HepG2 (cell line): ENCODE results near the gene RBBP6. TPM values are rescaled to one million over a fixed set of nuclear protein-coding genes. Genes with fewer than 3 reads are reported as not detected.

Experiments
- CBFB ChIP-seq: sonication (generic); formaldehyde crosslinking; IDR thresholded peaks from 2 replicates; pipeline ENCODE4 v1.4.0; 2020; ENCODE audit warnings: missing genetic modification reagents
- CHD2 ChIP-seq: IDR thresholded peaks from 2 replicates; pipeline ENCODE4 v1.6.1; 2011; ENCODE audit warnings: low read depth, low read length, improper control_type of control experiment
- HNF4A ChIP-seq: sonication (generic); formaldehyde crosslinking; IDR thresholded peaks from 2 replicates; pipeline ENCODE4 v1.4.0; 2020; ENCODE audit warnings: missing genetic modification reagents
- MIER2 ChIP-seq: IDR thresholded peaks from 2 replicates; pipeline ENCODE4 v1.6.1; 2016; ENCODE audit warnings: missing biosample characterization, missing genetic modification reagents
- RAD21 ChIP-seq: fragments of 450-650 bp; formaldehyde crosslinking; IDR thresholded peaks from 2 replicates; pipeline ENCODE4 v1.5.0; 2020; ENCODE audit warnings: mild to moderate bottlenecking
- RFX3 ChIP-seq: IDR thresholded peaks from 2 replicates; pipeline ENCODE4 v1.6.1; 2016; ENCODE audit warnings: missing biosample characterization, missing genetic modification reagents
- SOX13 ChIP-seq, 3 experiments: fragments of 450-650 bp in 1 of 3; sonication (generic) in 1 of 3; formaldehyde crosslinking in 1 of 3; IDR thresholded peaks in 2 of 3; conservative IDR thresholded peaks in 1 of 3; 2 replicates each; pipeline versions ENCODE4 v1.5.0 to v1.6.1; 2016 to 2020; ENCODE audit warnings: antibody characterized with exemption in 1 of 3, mild to moderate bottlenecking in 1 of 3, missing compliant biosample characterization in 1 of 3, missing genetic modification reagents in 1 of 3, moderate library complexity in 1 of 3
- SRF ChIP-seq: IDR thresholded peaks from 2 replicates; pipeline ENCODE4 v1.6.1; 2011; ENCODE audit warnings: mild to moderate bottlenecking, low read depth, low read length, moderate library complexity
- SUZ12 ChIP-seq: fragments of 150-350 bp; IDR thresholded peaks from 2 replicates; pipeline ENCODE4 v1.6.1; 2014; ENCODE audit warnings: low read depth, low read length
- TARDBP ChIP-seq: sonication (generic); formaldehyde crosslinking; IDR thresholded peaks from 2 replicates; pipeline ENCODE4 v1.8.0; 2022; ENCODE audit warnings: mild to moderate bottlenecking, missing genetic modification reagents
- TFDP1 ChIP-seq: IDR thresholded peaks from 2 replicates; pipeline ENCODE4 v1.6.1; 2016; ENCODE audit warnings: missing compliant biosample characterization, missing genetic modification reagents, borderline replicate concordance
- THAP11 ChIP-seq: IDR thresholded peaks from 2 replicates; pipeline ENCODE4 v1.6.1; 2016; ENCODE audit warnings: missing biosample characterization, missing genetic modification reagents
- ZFP82 ChIP-seq: sonication (generic); formaldehyde crosslinking; IDR thresholded peaks from 2 replicates; pipeline ENCODE4 v1.5.1; 2020; ENCODE audit warnings: mild to moderate bottlenecking, missing genetic modification reagents, borderline replicate concordance
- ZFP90 ChIP-seq: sonication (generic); formaldehyde crosslinking; IDR thresholded peaks from 2 replicates; pipeline ENCODE4 v1.8.0; 2022; ENCODE audit warnings: missing genetic modification reagents, mild to moderate bottlenecking, inconsistent platforms, borderline replicate concordance
- ZNF274 ChIP-seq: sonication (generic); formaldehyde crosslinking; IDR thresholded peaks from 2 replicates; pipeline ENCODE4 v1.5.1; 2020; ENCODE audit warnings: mild to moderate bottlenecking, missing genetic modification reagents
- ZNF496 ChIP-seq: sonication (generic); formaldehyde crosslinking; IDR thresholded peaks from 2 replicates; pipeline ENCODE4 v1.8.1; 2023; ENCODE audit warnings: mild to moderate bottlenecking, moderate library complexity, missing genetic modification reagents; ENCODE audit not compliant: insufficient replicate concordance
- ZNF615 ChIP-seq: sonication (generic); formaldehyde crosslinking; IDR thresholded peaks from 2 replicates; pipeline ENCODE4 v1.5.0; 2020; ENCODE audit warnings: mild to moderate bottlenecking, missing genetic modification reagents, borderline replicate concordance
- polyA plus RNA-seq, 8 experiments: library from polyadenylated mRNA; depleted of rRNA in 3 of 8; stranded (reverse) in 7 of 8; unstranded in 1 of 8; fragments of >200 nt; fragmentation: Illumina TruSeq in 4 of 8; extraction: Trizol in 4 of 8; gene quantifications; 2 replicates each; pipeline versions ENCODE4 v1.2.1 to v1.2.3, GENCODE V29; 2011 to 2016; ENCODE audit warnings: low read depth in 4 of 8, missing spikeins in 1 of 8, mixed read lengths in 1 of 8; ENCODE audit not compliant: insufficient read depth in 1 of 8
- total RNA-seq, 5 experiments: library from RNA; depleted of rRNA; stranded (reverse); fragments of >200 nt; fragmentation: Illumina TruSeq; extraction: Trizol; gene quantifications; 2 replicates each; pipeline ENCODE4 v1.2.3, GENCODE V29; 2016; ENCODE audit warnings: low read depth in 1 of 5
- TF ChIP-seq, protein P1 (sequence below): sonication (generic); formaldehyde crosslinking; IDR thresholded peaks from 2 replicates; pipeline ENCODE4 v1.4.0; 2020; ENCODE audit warnings: missing genetic modification reagents, mild to moderate bottlenecking, borderline replicate concordance
- TF ChIP-seq, protein P2 (sequence below): sonication (generic); formaldehyde crosslinking; IDR thresholded peaks from 2 replicates; pipeline ENCODE4 v1.4.0; 2020; ENCODE audit warnings: mild to moderate bottlenecking, low read depth, missing genetic modification reagents
- TF ChIP-seq, protein P3 (sequence below): IDR thresholded peaks from 2 replicates; pipeline ENCODE4 v1.6.1; 2016; ENCODE audit warnings: low read depth, control low read depth

The RBBP6 gene
- total and polyA plus RNA-seq, 2 of the 13 experiments (the other 11 are each of a cell fraction or from before 2014, with no cell fraction given), result 37.1 to 70.9 TPM

DNA sequence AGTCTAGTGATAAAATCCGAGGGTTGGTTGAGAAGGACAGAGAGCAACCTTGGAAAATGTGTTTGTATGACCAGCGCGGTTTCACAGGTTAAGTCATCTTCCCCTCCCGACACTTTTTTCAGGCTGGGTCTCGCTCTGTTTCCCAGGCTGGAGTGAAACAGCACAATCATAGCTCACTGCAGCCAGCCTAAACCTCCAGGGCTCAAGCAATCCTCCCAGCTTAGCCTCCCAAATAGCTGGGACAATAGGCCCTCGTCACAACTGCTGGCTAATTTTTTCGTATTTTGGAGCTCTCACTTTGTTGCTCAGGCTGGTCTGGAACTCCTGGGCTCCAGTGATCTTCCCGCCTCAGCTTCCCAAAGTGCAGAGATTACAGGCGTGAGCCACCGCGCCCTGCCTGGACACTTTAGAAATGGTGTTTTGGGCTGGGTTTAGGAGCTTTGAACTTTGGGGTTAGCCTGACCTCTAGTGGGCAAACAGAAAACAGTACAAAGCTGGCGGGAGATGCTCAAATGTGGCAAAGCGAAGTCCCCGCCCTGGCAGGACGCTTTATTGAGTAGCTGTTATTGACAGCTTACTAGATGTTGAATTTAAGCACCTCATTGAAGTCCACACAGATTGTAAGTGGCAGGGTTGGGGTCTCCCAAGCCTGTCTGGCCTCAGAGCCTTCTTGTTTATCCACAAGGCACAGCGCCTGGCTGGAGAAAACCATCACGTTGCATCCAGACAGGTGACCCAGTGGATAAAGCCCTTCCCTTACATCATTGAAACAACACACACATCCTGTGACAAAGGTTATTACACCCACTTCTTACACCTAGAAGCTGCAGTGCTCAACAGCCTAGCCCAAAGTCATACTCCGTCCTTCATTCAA, 34.7 kb upstream of the RBBP6 start (continued):
- TF ChIP-seq, protein P1, sequence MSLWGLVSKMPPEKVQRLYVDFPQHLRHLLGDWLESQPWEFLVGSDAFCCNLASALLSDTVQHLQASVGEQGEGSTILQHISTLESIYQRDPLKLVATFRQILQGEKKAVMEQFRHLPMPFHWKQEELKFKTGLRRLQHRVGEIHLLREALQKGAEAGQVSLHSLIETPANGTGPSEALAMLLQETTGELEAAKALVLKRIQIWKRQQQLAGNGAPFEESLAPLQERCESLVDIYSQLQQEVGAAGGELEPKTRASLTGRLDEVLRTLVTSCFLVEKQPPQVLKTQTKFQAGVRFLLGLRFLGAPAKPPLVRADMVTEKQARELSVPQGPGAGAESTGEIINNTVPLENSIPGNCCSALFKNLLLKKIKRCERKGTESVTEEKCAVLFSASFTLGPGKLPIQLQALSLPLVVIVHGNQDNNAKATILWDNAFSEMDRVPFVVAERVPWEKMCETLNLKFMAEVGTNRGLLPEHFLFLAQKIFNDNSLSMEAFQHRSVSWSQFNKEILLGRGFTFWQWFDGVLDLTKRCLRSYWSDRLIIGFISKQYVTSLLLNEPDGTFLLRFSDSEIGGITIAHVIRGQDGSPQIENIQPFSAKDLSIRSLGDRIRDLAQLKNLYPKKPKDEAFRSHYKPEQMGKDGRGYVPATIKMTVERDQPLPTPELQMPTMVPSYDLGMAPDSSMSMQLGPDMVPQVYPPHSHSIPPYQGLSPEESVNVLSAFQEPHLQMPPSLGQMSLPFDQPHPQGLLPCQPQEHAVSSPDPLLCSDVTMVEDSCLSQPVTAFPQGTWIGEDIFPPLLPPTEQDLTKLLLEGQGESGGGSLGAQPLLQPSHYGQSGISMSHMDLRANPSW (CRISPR knock-in tag), result no peak
- TF ChIP-seq, protein P2, sequence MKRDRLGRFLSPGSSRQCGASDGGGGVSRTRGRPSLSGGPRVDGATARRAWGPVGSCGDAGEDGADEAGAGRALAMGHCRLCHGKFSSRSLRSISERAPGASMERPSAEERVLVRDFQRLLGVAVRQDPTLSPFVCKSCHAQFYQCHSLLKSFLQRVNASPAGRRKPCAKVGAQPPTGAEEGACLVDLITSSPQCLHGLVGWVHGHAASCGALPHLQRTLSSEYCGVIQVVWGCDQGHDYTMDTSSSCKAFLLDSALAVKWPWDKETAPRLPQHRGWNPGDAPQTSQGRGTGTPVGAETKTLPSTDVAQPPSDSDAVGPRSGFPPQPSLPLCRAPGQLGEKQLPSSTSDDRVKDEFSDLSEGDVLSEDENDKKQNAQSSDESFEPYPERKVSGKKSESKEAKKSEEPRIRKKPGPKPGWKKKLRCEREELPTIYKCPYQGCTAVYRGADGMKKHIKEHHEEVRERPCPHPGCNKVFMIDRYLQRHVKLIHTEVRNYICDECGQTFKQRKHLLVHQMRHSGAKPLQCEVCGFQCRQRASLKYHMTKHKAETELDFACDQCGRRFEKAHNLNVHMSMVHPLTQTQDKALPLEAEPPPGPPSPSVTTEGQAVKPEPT (CRISPR knock-in tag), result no peak
- TF ChIP-seq ZNF615 (CRISPR knock-in tag), result no peak
- TF ChIP-seq CHD2, result no peak
- TF ChIP-seq SUZ12, result no peak
- 0 out of 2 replicates have a peak, but pooled peaks have one; percentile 23 for TF ChIP-seq THAP11 (CRISPR knock-in tag)
- TF ChIP-seq CBFB (CRISPR knock-in tag), result no peak
- TF ChIP-seq ZNF274 (CRISPR knock-in tag), result no peak
- peak; percentile 15; the same call in 1 of the 2 replicates for TF ChIP-seq HNF4A (CRISPR knock-in tag)
- TF ChIP-seq RFX3 (CRISPR knock-in tag), result no peak
- TF ChIP-seq ZFP82 (CRISPR knock-in tag), result no peak
- TF ChIP-seq RAD21 (CRISPR knock-in tag), result peak; percentile 85
- TF ChIP-seq TFDP1 (CRISPR knock-in tag), result peak; percentile 31; the same call in 1 of the 2 replicates
- no peak for TF ChIP-seq SRF
- TF ChIP-seq ZNF496 (CRISPR knock-in tag), result no peak
- TF ChIP-seq ZFP90, result no peak
- TF ChIP-seq SOX13 (IDR thresholded peaks at IDR 0.05), result no peak
- peak in 1 of 2 experiments; percentile 28; a peak in 1 of 4 replicates for TF ChIP-seq SOX13 (CRISPR knock-in tag; conservative IDR thresholded peaks at IDR 0.05 in 1 of 2, IDR thresholded peaks at IDR 0.05 in 1 of 2)
- 0 out of 2 replicates have a peak, but pooled peaks have one; percentile 12 for TF ChIP-seq MIER2 (CRISPR knock-in tag)
- peak; percentile 67; the same call in 1 of the 2 replicates for TF ChIP-seq TARDBP (CRISPR knock-in tag)
- TF ChIP-seq, protein P3, sequence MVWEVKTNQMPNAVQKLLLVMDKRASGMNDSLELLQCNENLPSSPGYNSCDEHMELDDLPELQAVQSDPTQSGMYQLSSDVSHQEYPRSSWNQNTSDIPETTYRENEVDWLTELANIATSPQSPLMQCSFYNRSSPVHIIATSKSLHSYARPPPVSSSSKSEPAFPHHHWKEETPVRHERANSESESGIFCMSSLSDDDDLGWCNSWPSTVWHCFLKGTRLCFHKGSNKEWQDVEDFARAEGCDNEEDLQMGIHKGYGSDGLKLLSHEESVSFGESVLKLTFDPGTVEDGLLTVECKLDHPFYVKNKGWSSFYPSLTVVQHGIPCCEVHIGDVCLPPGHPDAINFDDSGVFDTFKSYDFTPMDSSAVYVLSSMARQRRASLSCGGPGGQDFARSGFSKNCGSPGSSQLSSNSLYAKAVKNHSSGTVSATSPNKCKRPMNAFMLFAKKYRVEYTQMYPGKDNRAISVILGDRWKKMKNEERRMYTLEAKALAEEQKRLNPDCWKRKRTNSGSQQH (CRISPR knock-in tag), result no peak
